Activated T-cell treated with anti-CD3 and anti-CD28 coated beads, Interleukin-2, amount 50 U/mL, for 72 hours (primary cell): ENCODE data around the gene KRTAP5-9. TPM values are rescaled to one million over a fixed set of nuclear protein-coding genes. Genes with fewer than 3 reads are reported as not detected.
"Not testable (repeated sequence)": the region's sequence is repeated elsewhere in the genome, so short reads cannot be mapped to it uniquely, and the experiment has no call there.

Experiments used
- ATAC-seq, 2 donors: fragments of 150-1000 bp; cut with Tn5 transposase; replicated peaks in 1 of 2; 2 replicates each; pipeline ENCODE4 v1.10.0; 2021; ENCODE audit warnings: moderate library complexity in 2 of 2, mild to moderate bottlenecking in 1 of 2
- DNase-seq, 2 donors: peaks; one replicate each; pipeline ENCODE4 v3.0.0; 2021 to 2022; ENCODE audit warnings: mixed read lengths in 1 of 2
- H3K27ac Mint-ChIP-seq: one replicate; pipeline ENCODE4 v1.8.0; 2022; ENCODE audit warnings: mild to moderate bottlenecking, moderate library complexity, mixed read lengths
- H3K27me3 Mint-ChIP-seq: one replicate; pipeline ENCODE4 v1.8.0; 2022; ENCODE audit warnings: low read depth, mixed read lengths
- H3K36me3 Mint-ChIP-seq, 2 donors: one replicate each; pipeline ENCODE4 v1.8.0; 2022; ENCODE audit warnings: mixed read lengths in 2 of 2, mild to moderate bottlenecking in 1 of 2; ENCODE audit not compliant: insufficient read depth in 2 of 2
- H3K4me1 Mint-ChIP-seq: one replicate; pipeline ENCODE4 v1.8.0; 2022; ENCODE audit warnings: low read depth, mixed read lengths
- H3K4me3 Mint-ChIP-seq, 2 donors: one replicate each; pipeline ENCODE4 v1.8.0; 2022; ENCODE audit warnings: mild to moderate bottlenecking in 2 of 2, mixed read lengths in 2 of 2, moderate library complexity in 2 of 2
- H3K9me3 Mint-ChIP-seq, 2 donors: one replicate each; pipeline ENCODE4 v1.8.0; 2022; ENCODE audit warnings: mixed read lengths in 2 of 2
- total RNA-seq, 2 donors: library from RNA; stranded (reverse); gene quantifications; one replicate each; pipeline ENCODE4 v1.2.3, GENCODE V29; 2022

The KRTAP5-9 gene
- total RNA-seq, 2 donors from 2014 or later = 0.21 TPM; not detected in 1

GRCh38 chr11:71519546-71519945, 28.7 kb upstream of the KRTAP5-9 start:
- DNase-seq = no peak
- Mint-ChIP-seq H3K4me1 (no peaks in the 10 kb centered on the region), H3K4me3 (no peak overlapping the region), H3K27ac (no peak overlapping the region), H3K9me3 (peaks cover 3 to 6% of the 10 kb centered on the region in 2 donors), H3K27me3 (no peaks in the 10 kb centered on the region), H3K36me3 (peaks cover 0 to 1% of the 10 kb centered on the region in 2 donors)
- ATAC-seq = no peak

DNA sequence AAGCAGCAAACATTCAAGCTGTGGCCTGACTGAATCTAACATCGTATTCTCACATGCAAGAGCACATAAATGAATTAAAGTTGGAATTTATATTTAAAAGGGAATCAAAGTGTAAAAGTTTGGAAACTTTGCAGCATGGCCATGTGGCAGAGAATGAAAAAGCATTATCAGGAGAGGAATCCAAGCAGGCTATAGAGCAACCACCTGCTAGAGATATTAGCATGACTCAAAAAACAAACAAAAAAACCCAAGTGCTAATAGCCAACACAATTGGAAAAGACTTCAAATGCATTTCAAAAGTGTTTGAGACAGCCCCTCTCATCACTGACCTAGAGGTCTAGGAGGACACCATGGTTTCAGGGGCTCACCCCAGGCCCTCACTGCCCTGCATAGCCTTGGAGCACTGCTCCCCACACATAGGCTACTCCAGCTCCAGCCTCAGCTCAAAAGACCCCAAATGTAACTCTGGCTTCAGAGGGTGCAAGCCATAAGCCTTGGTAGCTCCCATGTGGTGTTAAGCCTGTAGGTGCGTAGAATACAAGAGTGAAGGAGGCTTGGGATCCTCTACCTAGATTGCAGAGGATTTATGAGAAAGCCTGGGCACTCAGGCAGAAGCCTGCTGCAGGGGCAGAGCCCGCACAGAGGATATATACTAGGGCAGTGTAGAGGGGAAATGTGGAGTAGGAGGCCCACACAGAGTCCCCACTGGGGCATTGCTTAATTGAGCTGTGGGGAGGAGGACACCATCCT, 22.9 kb upstream of the KRTAP5-9 start:
- no peaks in the 10 kb centered on the region for H3K4me1 Mint-ChIP-seq
- peaks cover under 1% of the 10 kb centered on the region for H3K27me3 Mint-ChIP-seq

DNA sequence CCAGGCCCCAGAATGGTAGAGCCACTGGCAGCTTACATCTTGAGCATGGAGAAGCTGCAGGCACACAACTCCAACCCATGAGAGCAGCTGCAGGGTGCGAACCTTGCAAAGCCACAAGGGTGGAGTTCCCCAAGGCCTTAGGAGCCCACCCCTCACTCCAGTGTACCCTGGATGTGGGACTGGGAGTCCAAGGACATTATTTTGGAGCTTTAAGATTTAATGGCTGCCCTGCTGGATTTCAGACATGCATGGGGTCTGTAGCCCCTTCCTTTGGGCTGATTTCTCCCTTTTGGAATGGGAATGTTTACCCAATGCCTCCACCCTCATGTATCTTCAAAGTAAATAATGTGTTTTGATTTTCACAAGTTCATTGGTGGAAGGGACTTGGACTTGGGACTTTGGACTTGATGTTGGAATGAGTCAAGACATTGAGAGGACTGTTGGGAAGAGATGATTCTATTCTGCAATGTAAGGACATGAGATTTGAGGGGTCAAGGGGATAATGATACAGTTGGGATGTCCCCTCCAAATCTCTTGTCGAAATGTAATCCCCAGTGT, 22.2 kb upstream of the KRTAP5-9 start:
- peaks cover 3 to 6% of the 10 kb centered on the region in 2 donors for H3K9me3 Mint-ChIP-seq
- no peak for DNase-seq
- ATAC-seq = no peak
- H3K27me3 Mint-ChIP-seq = peaks cover 7% of the 10 kb centered on the region
- peaks cover 0 to 1% of the 10 kb centered on the region in 2 donors for H3K36me3 Mint-ChIP-seq
- no peaks in the 10 kb centered on the region for H3K4me1 Mint-ChIP-seq
- no peak overlapping the region for H3K4me3 Mint-ChIP-seq
- H3K27ac Mint-ChIP-seq = no peak overlapping the region

More for the DNA sequence above, 22.9 kb upstream of the KRTAP5-9 start:
- Mint-ChIP-seq H3K36me3 (peaks cover 0 to 1% of the 10 kb centered on the region in 2 donors), H3K9me3 (peaks cover 3 to 6% of the 10 kb centered on the region in 2 donors), H3K4me3 (no peak overlapping the region), H3K27ac (no peak overlapping the region)
- ATAC-seq (no peak), DNase-seq (no peak)

DNA sequence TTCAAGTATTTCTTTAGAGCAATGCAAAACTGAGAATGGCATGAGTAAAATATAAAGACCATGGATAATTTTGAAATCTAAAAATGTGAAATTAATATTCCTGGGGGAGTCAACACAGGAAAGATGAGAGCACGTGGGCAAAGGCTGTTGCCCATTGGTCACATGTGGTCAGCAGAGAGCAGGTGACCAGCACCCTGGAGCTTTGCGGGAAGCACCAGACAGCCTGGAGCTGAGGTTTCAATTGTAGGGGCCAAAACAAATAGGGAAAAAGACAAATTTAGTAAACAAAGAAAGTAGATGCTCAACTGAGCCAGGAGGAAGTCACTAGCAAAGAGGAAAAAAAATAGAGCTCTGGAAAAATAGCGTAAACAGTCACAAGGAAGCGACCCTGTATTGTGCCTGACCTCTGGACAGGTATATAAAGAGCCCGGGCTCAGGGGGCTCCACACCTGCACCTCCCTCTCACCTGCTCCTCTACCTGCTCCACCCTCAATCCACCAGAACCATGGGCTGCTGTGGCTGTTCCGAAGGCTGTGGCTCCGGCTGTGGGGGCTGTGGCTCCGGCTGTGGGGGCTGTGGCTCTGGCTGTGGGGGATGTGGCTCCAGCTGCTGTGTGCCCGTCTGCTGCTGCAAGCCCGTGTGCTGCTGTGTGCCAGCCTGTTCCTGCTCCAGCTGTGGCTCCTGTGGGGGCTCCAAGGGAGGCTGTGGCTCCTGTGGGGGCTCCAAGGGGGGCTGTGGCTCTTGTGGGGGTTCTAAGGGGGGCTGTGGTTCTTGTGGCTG, 21.2 kb upstream of the KRTAP5-9 start, which contains the start of gene KRTAP5-7:
Gene KRTAP5-7, plus strand, starts transcription at position 472 of the 780 bp plus-strand sequence. Its CDS starts 34 bp downstream, at position 506.
- H3K4me1 Mint-ChIP-seq, ATAC-seq, H3K4me3 Mint-ChIP-seq, DNase-seq, H3K9me3 Mint-ChIP-seq, H3K36me3 Mint-ChIP-seq, H3K27me3 Mint-ChIP-seq, H3K27ac Mint-ChIP-seq: not testable (repeated sequence)

DNA sequence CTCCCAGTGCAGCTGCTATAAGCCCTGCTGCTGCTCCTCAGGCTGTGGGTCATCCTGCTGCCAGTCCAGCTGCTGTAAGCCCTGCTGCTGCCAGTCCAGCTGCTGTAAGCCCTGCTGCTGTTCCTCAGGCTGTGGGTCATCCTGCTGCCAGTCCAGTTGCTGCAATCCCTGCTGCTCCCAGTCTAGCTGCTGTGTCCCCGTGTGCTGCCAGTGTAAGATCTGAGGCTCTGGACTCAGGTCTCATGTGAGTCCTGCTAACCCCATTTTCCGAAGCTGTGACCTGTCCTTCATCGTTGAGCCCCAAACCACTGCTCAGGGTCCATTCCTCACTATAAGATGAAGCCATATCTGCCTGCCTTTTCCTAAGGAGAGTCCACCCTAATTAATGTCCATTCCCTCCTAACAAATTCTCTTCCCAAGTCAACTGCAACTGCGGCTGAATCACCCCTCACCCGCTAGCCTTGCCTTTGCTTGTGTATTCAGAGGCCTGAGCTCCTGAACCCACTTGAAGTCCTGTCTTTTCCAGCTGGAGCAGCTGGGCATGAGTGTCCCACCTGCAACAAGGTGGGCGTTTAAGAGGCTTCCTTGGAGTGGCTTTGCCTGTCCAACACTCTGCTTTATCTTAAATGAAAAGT, 20.5 kb upstream of the KRTAP5-9 start:
- Mint-ChIP-seq H3K36me3 (no peaks in the 10 kb centered on the region), H3K27me3 (peaks cover 7% of the 10 kb centered on the region), H3K4me3 (no peak overlapping the region), H3K4me1 (no peaks in the 10 kb centered on the region), H3K27ac (no peak overlapping the region), H3K9me3 (no peaks in the 10 kb centered on the region)
- ATAC-seq (no peak), DNase-seq (no peak)

DNA sequence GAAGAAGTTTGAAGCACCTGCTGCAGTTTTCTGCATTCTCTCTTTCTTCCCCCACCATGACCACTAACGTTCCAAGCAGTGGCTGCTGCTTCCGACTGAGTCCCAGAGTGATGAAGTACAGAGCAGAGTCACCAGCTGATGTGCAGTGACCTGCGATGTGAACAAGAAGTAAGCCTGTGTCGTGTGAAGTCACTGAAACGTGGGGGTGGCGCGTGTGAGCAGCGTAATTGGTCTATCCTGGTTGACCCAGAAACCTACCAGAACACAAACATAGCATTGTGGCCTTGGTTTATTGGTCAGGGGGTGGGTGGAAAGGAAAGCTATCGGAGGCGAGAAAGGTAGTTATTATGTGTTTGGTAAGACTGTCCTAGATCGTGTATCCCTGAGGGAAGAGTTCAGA, 17.6 kb upstream of the KRTAP5-9 start:
- no peak overlapping the region for H3K4me3 Mint-ChIP-seq
- H3K27ac Mint-ChIP-seq = no peak overlapping the region
- peaks cover 7% of the 10 kb centered on the region for H3K27me3 Mint-ChIP-seq
- H3K36me3 Mint-ChIP-seq = no peaks in the 10 kb centered on the region
- no peaks in the 10 kb centered on the region for H3K9me3 Mint-ChIP-seq
- no peak for DNase-seq
- no peaks in the 10 kb centered on the region for H3K4me1 Mint-ChIP-seq
- no peak for ATAC-seq

- ATAC-seq = no peak
- no peak overlapping the region for H3K27ac Mint-ChIP-seq
- no peaks in the 10 kb centered on the region for H3K36me3 Mint-ChIP-seq
- H3K4me3 Mint-ChIP-seq = no peak overlapping the region
- no peaks in the 10 kb centered on the region for H3K4me1 Mint-ChIP-seq
- peaks cover 7% of the 10 kb centered on the region for H3K27me3 Mint-ChIP-seq
- no peaks in the 10 kb centered on the region for H3K9me3 Mint-ChIP-seq
- DNase-seq = no peak
These were observed 16.1 kb upstream of the KRTAP5-9 start for GRCh38 chr11:71532036-71532610.

DNA sequence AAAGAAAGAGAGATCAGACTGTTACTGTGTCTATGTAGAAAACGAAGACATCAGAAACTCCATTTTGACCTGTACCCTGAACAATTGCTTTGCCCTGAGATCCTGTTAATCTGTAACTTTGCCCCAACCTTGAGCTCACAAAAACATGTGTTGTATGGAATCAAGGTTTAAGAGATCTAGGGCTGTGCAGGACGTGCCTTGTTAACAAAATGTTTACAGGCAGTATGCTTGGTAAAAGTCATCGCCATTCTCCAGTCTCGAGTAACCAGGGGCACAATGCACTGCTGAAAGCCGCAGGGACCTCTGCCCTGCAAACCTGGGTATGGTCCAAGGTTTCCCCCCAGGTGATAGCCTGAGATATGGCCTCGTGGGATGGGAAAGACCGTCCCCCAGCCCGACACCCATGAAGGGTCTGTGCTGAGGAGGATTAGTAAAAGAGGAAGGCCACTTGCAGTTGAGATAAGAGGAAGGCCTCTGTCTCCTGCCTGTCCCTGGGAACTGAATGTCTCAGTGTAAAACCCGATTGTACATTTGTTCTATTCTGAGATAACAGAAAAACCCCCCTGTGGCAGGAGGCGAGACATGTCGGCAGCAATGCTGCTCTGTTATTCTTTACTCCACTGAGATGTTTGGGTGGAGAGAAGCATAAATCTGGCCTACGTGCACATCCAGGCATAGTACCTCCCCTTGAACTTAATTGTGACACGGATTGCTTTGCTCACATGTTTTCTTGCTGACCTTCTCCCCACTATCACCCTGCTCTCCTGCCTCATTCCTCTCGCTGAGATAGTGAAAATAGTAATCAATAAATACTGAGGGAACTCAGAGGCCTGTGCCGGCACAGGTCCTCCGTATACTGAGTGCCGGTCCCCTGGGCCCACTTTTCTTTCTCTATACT, 13.3 kb upstream of the KRTAP5-9 start:
- H3K27me3 Mint-ChIP-seq, H3K4me1 Mint-ChIP-seq, ATAC-seq, DNase-seq, H3K27ac Mint-ChIP-seq, H3K4me3 Mint-ChIP-seq, H3K9me3 Mint-ChIP-seq, H3K36me3 Mint-ChIP-seq: not testable (repeated sequence)

- Mint-ChIP-seq H3K27me3 (peaks cover 1% of the 10 kb centered on the region), H3K9me3 (peaks cover 3% of the 10 kb centered on the region in 2 donors), H3K27ac (no peak overlapping the region), H3K36me3 (peaks cover under 1 to 3% of the 10 kb centered on the region in 2 donors), H3K4me3 (no peak overlapping the region), H3K4me1 (peaks cover 4% of the 10 kb centered on the region)
- DNase-seq (no peak), ATAC-seq (no peak)
These were observed 12.4 kb upstream of the KRTAP5-9 start for GRCh38 chr11:71535825-71536224.

DNA sequence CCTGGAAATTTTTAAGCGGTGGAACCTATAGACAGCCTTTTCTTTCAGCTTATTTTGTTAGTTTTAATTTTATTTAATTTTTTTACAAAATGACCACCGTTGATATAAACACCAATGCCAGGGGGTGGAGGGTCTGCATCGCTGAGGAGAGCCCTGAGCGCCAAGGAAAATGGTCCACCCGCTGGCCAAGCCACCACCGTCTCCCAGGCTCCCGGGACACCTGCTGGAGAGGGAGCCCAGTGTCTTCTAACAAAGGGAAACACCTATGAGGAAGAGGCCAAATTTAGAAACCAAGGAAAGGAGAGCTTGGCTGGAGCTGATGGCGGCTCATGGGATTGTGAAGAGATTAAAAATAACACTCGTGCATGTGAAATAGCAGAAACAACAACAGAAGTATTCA, 10.7 kb upstream of the KRTAP5-9 start:
- no peak for DNase-seq
- Mint-ChIP-seq H3K4me1 (peaks cover 9% of the 10 kb centered on the region), H3K4me3 (no peak overlapping the region), H3K9me3 (peaks cover 6 to 9% of the 10 kb centered on the region in 2 donors), H3K27me3 (no peaks in the 10 kb centered on the region), H3K27ac (no peak overlapping the region), H3K36me3 (peaks cover 6 to 10% of the 10 kb centered on the region in 2 donors)
- no peak for ATAC-seq

GRCh38 chr11:71537977-71538665, 10.1 kb upstream of the KRTAP5-9 start, which contains the start of gene KRTAP5-8:
Gene KRTAP5-8 (plus strand): TSS chr11:71538025. CDS start chr11:71538056, 31 bp downstream.
- H3K27me3 Mint-ChIP-seq, H3K36me3 Mint-ChIP-seq, ATAC-seq, H3K27ac Mint-ChIP-seq, H3K4me3 Mint-ChIP-seq, DNase-seq: not testable (repeated sequence)
- Mint-ChIP-seq H3K9me3 (peaks cover 6 to 11% of the 10 kb centered on the region in 2 donors), H3K4me1 (peaks cover 13% of the 10 kb centered on the region)
